Measurements from ENCODE around the gene PLCB1. TPM values are rescaled to one million over a fixed set of nuclear protein-coding genes. Genes with fewer than 3 reads are reported as not detected.

The PLCB1 gene
- total RNA-seq, 1 donor from 2014 or later, result 10.8 TPM

DNA sequence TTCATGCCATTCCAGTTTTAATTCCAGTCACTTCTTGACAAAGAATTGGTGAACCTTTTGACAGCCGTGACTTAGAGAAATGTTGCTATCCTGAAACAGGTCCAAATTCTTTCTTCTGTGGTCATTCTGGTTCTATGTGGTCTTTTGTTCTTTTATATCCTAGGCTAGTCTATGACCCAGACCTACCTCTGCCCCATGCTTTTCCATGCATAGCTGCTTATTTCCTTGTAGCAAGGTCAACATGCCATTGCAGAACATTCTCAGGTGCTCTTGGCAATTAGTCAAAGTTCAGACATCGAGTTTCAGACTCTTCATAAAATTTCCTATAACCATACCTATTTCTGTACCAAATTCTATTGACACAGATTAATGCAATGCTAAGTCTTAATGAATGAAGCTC is 202.6 kb downstream of the PLCB1 start:
- no peaks in the 10 kb centered on the region for H3K9me3 Mint-ChIP-seq (ENCODE audit: low read depth)
- peaks cover 26% of the 10 kb centered on the region for H3K4me1 Mint-ChIP-seq (ENCODE audit: low read depth)
- H3K36me3 Mint-ChIP-seq (ENCODE audit: low read depth), result no peaks in the 10 kb centered on the region
- H3K27ac Mint-ChIP-seq (ENCODE audit: unreplicated experiment), result no peak overlapping the region
- H3K27me3 Mint-ChIP-seq (ENCODE audit: low read depth), result no peaks in the 10 kb centered on the region
- H3K4me3 Mint-ChIP-seq (ENCODE audit: unreplicated experiment), result no peak overlapping the region
- no peak for DNase-seq (ENCODE audit: low spot score)
- TF ChIP-seq, protein P1, sequence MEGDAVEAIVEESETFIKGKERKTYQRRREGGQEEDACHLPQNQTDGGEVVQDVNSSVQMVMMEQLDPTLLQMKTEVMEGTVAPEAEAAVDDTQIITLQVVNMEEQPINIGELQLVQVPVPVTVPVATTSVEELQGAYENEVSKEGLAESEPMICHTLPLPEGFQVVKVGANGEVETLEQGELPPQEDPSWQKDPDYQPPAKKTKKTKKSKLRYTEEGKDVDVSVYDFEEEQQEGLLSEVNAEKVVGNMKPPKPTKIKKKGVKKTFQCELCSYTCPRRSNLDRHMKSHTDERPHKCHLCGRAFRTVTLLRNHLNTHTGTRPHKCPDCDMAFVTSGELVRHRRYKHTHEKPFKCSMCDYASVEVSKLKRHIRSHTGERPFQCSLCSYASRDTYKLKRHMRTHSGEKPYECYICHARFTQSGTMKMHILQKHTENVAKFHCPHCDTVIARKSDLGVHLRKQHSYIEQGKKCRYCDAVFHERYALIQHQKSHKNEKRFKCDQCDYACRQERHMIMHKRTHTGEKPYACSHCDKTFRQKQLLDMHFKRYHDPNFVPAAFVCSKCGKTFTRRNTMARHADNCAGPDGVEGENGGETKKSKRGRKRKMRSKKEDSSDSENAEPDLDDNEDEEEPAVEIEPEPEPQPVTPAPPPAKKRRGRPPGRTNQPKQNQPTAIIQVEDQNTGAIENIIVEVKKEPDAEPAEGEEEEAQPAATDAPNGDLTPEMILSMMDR (IDR thresholded peaks at IDR 0.05), result no peak

- DNase-seq (ENCODE audit: low spot score), result no peak
- TF ChIP-seq, protein P1 (IDR thresholded peaks at IDR 0.05), result no peak
- H3K27ac Mint-ChIP-seq (ENCODE audit: unreplicated experiment), result no peak overlapping the region
- no peaks in the 10 kb centered on the region for H3K36me3 Mint-ChIP-seq (ENCODE audit: low read depth)
- no peaks in the 10 kb centered on the region for H3K27me3 Mint-ChIP-seq (ENCODE audit: low read depth)
- no peaks in the 10 kb centered on the region for H3K9me3 Mint-ChIP-seq (ENCODE audit: low read depth)
- no peak overlapping the region for H3K4me3 Mint-ChIP-seq (ENCODE audit: unreplicated experiment)
- peaks cover 26% of the 10 kb centered on the region for H3K4me1 Mint-ChIP-seq (ENCODE audit: low read depth)
Observed at GRCh38 chr20:8335059-8335458, 203.0 kb downstream of the PLCB1 start.

DNA sequence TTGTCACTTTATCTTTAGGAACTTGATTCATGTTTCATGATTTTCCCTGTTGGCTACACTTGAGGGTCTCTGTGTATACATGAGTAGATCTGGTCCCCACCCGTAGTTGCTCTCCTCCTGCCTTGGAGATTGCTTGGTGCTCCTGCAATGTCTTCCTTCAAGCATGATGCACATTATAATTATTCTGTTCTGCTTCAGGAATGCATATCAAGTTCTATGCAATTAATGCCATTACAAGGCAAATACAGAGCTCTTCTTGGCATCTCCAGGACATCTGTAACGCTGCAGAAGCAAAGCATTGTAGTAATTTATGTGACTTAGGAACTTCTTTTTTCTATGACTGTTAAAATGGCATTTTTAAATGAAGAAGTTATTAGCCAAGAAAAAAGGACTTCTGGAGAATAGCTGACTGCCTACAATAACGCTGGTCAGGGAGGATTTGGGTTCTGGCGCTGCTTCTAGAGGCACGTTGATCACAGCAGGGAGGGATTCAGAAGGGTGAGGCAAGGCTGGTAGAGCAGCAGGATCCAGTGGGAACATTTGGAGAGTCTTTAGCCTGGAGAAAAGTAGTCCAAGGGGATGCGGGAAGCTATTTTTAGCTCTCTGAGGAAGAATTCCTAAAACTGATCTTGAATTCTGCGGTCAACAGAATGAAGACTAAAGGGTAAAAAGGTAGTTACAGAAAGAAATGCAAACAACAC is 203.6 kb downstream of the PLCB1 start:
- TF ChIP-seq, protein P1 (IDR thresholded peaks at IDR 0.05), result no peak
- H3K9me3 Mint-ChIP-seq (ENCODE audit: low read depth), result peaks cover under 1% of the 10 kb centered on the region
- H3K4me1 Mint-ChIP-seq (ENCODE audit: low read depth), result peaks cover 26% of the 10 kb centered on the region
- H3K27ac Mint-ChIP-seq (ENCODE audit: unreplicated experiment), result no peak overlapping the region
- no peaks in the 10 kb centered on the region for H3K27me3 Mint-ChIP-seq (ENCODE audit: low read depth)
- no peak overlapping the region for H3K4me3 Mint-ChIP-seq (ENCODE audit: unreplicated experiment)
- H3K36me3 Mint-ChIP-seq (ENCODE audit: low read depth), result no peaks in the 10 kb centered on the region
- DNase-seq (ENCODE audit: low spot score), result no peak

DNA sequence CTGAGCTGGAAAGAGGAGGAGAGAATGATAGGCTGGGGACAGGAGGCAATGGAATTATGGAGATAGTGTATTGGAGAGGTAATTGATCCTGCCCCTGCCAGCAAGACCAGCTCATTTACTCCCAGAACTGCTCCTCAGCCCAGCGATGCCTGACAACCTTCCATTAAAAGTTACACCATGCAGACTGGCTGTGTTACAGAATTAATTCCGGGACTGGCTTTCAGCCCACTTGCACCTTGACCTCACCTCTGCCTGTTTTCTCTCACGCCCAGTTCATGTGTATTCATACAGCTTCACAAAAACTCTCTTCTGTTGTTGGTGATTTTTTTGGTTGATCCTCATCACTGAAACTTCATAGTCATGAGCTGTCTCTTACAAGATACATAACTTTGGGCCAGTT is 207.3 kb downstream of the PLCB1 start:
- peaks cover 14% of the 10 kb centered on the region for H3K4me1 Mint-ChIP-seq (ENCODE audit: low read depth)
- H3K36me3 Mint-ChIP-seq (ENCODE audit: low read depth), result no peaks in the 10 kb centered on the region
- H3K4me3 Mint-ChIP-seq (ENCODE audit: unreplicated experiment), result no peak overlapping the region
- no peak overlapping the region for H3K27ac Mint-ChIP-seq (ENCODE audit: unreplicated experiment)
- no peak for DNase-seq (ENCODE audit: low spot score)
- no peaks in the 10 kb centered on the region for H3K27me3 Mint-ChIP-seq (ENCODE audit: low read depth)
- peaks cover 6% of the 10 kb centered on the region for H3K9me3 Mint-ChIP-seq (ENCODE audit: low read depth)
- TF ChIP-seq, protein P1 (IDR thresholded peaks at IDR 0.05), result no peak

DNA sequence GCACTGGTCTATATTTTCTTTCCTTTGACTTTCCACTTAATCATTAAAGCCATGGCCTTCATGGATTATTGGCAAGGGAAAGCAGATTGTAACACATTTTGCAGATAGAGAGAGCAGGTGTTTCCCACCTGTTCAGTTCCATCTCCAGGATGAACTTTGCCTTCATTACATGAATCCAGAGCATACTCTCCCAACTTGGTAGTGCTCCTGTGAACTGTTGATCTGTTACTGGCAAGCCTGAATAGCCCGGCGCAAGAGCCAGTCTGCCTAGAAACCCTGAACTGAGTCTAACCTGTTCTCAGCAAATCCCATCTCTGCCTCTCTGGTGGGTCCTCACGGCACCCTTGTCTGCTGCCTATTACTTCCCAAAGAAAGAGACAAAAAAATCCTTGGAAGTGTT is 210.3 kb downstream of the PLCB1 start:
- Mint-ChIP-seq H3K27ac (ENCODE audit: unreplicated experiment) (no peak overlapping the region), H3K9me3 (ENCODE audit: low read depth) (peaks cover 6% of the 10 kb centered on the region), H3K4me1 (ENCODE audit: low read depth) (peaks cover 4% of the 10 kb centered on the region), H3K36me3 (ENCODE audit: low read depth) (no peaks in the 10 kb centered on the region), H3K4me3 (ENCODE audit: unreplicated experiment) (no peak overlapping the region), H3K27me3 (ENCODE audit: low read depth) (no peaks in the 10 kb centered on the region)
- no peak for DNase-seq (ENCODE audit: low spot score)
- TF ChIP-seq, protein P1 (IDR thresholded peaks at IDR 0.05), result no peak

All from chondrocyte (in vitro differentiated cells).